ENCODE data around the gene TCERG1L. TPM values are rescaled to one million over a fixed set of nuclear protein-coding genes. Genes with fewer than 3 reads are reported as not detected.
"Not testable (repeated sequence)": the region's sequence is repeated elsewhere in the genome, so short reads cannot be mapped to it uniquely, and the experiment has no call there.

Gene TCERG1L
- total and polyA plus RNA-seq, 4 donors: not detected

DNA sequence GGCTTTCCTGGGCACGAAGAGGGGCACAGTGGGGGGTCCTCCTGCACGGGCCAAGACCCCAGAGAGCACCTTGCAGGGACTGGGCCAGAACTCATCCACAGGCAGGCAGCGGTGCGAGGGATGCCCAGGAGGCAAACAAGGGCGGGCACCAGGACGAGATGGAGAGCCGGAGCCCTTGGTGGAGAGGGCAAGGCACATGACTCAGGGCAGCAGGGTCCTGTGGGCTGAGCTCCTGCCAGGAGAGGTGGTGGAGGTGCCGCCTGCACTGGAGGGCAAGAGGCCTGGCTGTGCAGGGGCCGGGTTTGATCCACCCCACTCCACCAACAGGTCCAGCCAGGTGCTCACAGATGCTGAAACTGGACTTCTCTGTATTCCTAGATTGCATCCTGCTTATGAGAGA, 170.9 kb downstream of the TCERG1L start:
- Histone ChIP-seq H3K4me1 (ENCODE audit: control insufficient read depth in 1 of 2, insufficient read depth in 2 of 2, low read length in 2 of 2) (no peaks in the 10 kb centered on the region), H3K27me3 (ENCODE audit: control insufficient read depth in 1 of 2, insufficient read depth in 2 of 2, low read length in 1 of 2) (no peaks in the 10 kb centered on the region), H3K4me3 (ENCODE audit: low read length in 2 of 2) (no peak overlapping the region), H3K9me3 (ENCODE audit: control insufficient read depth, low read length) (no peaks in the 10 kb centered on the region), H3K27ac (ENCODE audit: low read depth in 1 of 2, low read length in 2 of 2) (no peak overlapping the region), H3K36me3 (ENCODE audit: control insufficient read depth in 1 of 2, insufficient read depth in 2 of 2, low read length in 1 of 2) (no peaks in the 10 kb centered on the region)
- intact Hi-C loops (cut with DNase I): no loop called here
- no peak for DNase-seq
- no peak for ATAC-seq (ENCODE audit: low FRiP score)
- whole genome bisulfite sequencing, 2 donors: 82% methylated on average over 9 of the region's 9 CpGs

DNA sequence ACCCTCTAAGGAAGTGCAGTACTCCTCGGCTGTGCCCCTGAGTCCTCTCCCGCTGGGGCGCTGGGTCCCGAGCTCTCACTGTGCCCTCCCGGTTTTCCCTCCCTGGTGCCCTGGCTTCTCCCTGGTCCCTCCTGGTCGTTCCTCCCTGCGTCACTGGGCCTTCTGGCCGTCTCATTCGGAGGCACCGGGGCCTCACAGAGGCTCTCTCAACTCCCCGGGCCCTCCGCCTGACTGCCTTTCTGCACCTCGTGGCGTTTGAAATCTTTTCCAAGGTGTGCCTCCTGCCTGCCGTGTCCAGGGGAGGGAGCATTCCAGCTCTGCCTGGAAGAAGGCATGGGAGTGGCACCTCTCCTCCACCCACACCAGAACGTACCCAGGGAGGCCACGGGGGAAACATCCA, 174.3 kb downstream of the TCERG1L start:
- intact Hi-C loops (cut with DNase I): no loop called here
- 72 to 73% methylated on average over 17 of the region's 17 CpGs for WGBS, 2 donors
- H3K9me3 ChIP-seq (ENCODE audit: control insufficient read depth, low read length): no peaks in the 10 kb centered on the region
- no peak for DNase-seq
- H3K4me3 ChIP-seq (ENCODE audit: low read length in 2 of 2): no peak overlapping the region
- H3K4me1 ChIP-seq (ENCODE audit: control insufficient read depth in 1 of 2, insufficient read depth in 2 of 2, low read length in 2 of 2): no peaks in the 10 kb centered on the region
- no peak for ATAC-seq (ENCODE audit: low FRiP score)
- H3K36me3 ChIP-seq (ENCODE audit: control insufficient read depth in 1 of 2, insufficient read depth in 2 of 2, low read length in 1 of 2): no peaks in the 10 kb centered on the region
- H3K27me3 ChIP-seq (ENCODE audit: control insufficient read depth in 1 of 2, insufficient read depth in 2 of 2, low read length in 1 of 2): no peaks in the 10 kb centered on the region
- H3K27ac ChIP-seq (ENCODE audit: low read depth in 1 of 2, low read length in 2 of 2): no peak overlapping the region

DNA sequence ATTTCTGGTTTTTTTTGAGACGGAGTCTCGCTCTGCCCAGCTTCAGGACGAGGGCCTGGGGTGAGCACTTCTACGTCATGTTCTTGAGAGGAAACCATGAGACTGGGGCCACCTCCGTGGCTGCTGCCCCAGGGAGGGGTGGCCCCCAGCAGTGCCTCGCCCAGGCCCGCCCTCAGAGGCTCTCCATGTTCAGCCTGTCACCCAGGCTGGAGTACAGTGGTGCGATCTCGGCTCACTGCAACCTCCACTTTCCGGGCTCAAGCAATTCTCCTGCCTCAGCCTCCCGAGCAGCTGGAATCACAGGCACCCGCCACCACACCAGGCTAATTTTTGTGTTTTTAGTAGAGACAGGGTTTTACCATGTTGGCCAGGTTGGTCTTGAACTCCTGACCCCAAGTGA, 175.2 kb downstream of the TCERG1L start:
- H3K27me3 ChIP-seq (ENCODE audit: control insufficient read depth in 1 of 2, insufficient read depth in 2 of 2, low read length in 1 of 2); H3K27ac ChIP-seq (ENCODE audit: low read depth in 1 of 2, low read length in 2 of 2); ATAC-seq (ENCODE audit: low FRiP score); H3K4me1 ChIP-seq (ENCODE audit: control insufficient read depth in 1 of 2, insufficient read depth in 2 of 2, low read length in 2 of 2); H3K36me3 ChIP-seq (ENCODE audit: control insufficient read depth in 1 of 2, insufficient read depth in 2 of 2, low read length in 1 of 2); H3K9me3 ChIP-seq (ENCODE audit: control insufficient read depth, low read length); intact Hi-C loops (cut with DNase I); H3K4me3 ChIP-seq (ENCODE audit: low read length in 2 of 2); DNase-seq: not testable (repeated sequence)
- WGBS, 2 donors: 90% methylated on average over 12 of the region's 12 CpGs

GRCh38 chr10:131135716-131136115, 175.8 kb downstream of the TCERG1L start:
- intact Hi-C loops (cut with DNase I): no loop called here
- 86 to 93% methylated on average over 12 of the region's 12 CpGs for WGBS, 2 donors
- H3K4me3 ChIP-seq (ENCODE audit: low read length in 2 of 2): no peak overlapping the region
- no peak for DNase-seq
- ATAC-seq (ENCODE audit: low FRiP score): no peak
- no peaks in the 10 kb centered on the region for H3K36me3 ChIP-seq (ENCODE audit: control insufficient read depth in 1 of 2, insufficient read depth in 2 of 2, low read length in 1 of 2)
- no peaks in the 10 kb centered on the region for H3K9me3 ChIP-seq (ENCODE audit: control insufficient read depth, low read length)
- H3K4me1 ChIP-seq (ENCODE audit: control insufficient read depth in 1 of 2, insufficient read depth in 2 of 2, low read length in 2 of 2): no peaks in the 10 kb centered on the region
- no peaks in the 10 kb centered on the region for H3K27me3 ChIP-seq (ENCODE audit: control insufficient read depth in 1 of 2, insufficient read depth in 2 of 2, low read length in 1 of 2)
- H3K27ac ChIP-seq (ENCODE audit: low read depth in 1 of 2, low read length in 2 of 2): no peak overlapping the region

GRCh38 chr10:131134651-131135050, 176.9 kb downstream of the TCERG1L start:
- H3K36me3 ChIP-seq (ENCODE audit: control insufficient read depth in 1 of 2, insufficient read depth in 2 of 2, low read length in 1 of 2): no peaks in the 10 kb centered on the region
- 76 to 83% methylated on average over 7 of the region's 7 CpGs for WGBS, 2 donors
- DNase-seq: no peak

GRCh38 chr10:131134001-131134576, 177.4 kb downstream of the TCERG1L start:
- no peak for DNase-seq
- ATAC-seq (ENCODE audit: low FRiP score): no peak
- Histone ChIP-seq H3K36me3 (ENCODE audit: control insufficient read depth in 1 of 2, insufficient read depth in 2 of 2, low read length in 1 of 2) (no peaks in the 10 kb centered on the region), H3K27ac (ENCODE audit: low read depth in 1 of 2, low read length in 2 of 2) (no peak overlapping the region), H3K9me3 (ENCODE audit: control insufficient read depth, low read length) (no peaks in the 10 kb centered on the region), H3K4me3 (ENCODE audit: low read length in 2 of 2) (no peak overlapping the region), H3K4me1 (ENCODE audit: control insufficient read depth in 1 of 2, insufficient read depth in 2 of 2, low read length in 2 of 2) (no peaks in the 10 kb centered on the region), H3K27me3 (ENCODE audit: control insufficient read depth in 1 of 2, insufficient read depth in 2 of 2, low read length in 1 of 2) (no peaks in the 10 kb centered on the region)
- WGBS, 2 donors: 83 to 92% methylated on average over 7 of the region's 7 CpGs
- intact Hi-C loops (cut with DNase I): no loop called here

More at GRCh38 chr10:131134651-131135050, 176.9 kb downstream of the TCERG1L start:
- no peak overlapping the region for H3K27ac ChIP-seq (ENCODE audit: low read depth in 1 of 2, low read length in 2 of 2)
- intact Hi-C loops (cut with DNase I): no loop called here
- no peaks in the 10 kb centered on the region for H3K9me3 ChIP-seq (ENCODE audit: control insufficient read depth, low read length)
- ATAC-seq (ENCODE audit: low FRiP score): no peak
- no peaks in the 10 kb centered on the region for H3K4me1 ChIP-seq (ENCODE audit: control insufficient read depth in 1 of 2, insufficient read depth in 2 of 2, low read length in 2 of 2)
- no peak overlapping the region for H3K4me3 ChIP-seq (ENCODE audit: low read length in 2 of 2)
- H3K27me3 ChIP-seq (ENCODE audit: control insufficient read depth in 1 of 2, insufficient read depth in 2 of 2, low read length in 1 of 2): no peaks in the 10 kb centered on the region

DNA sequence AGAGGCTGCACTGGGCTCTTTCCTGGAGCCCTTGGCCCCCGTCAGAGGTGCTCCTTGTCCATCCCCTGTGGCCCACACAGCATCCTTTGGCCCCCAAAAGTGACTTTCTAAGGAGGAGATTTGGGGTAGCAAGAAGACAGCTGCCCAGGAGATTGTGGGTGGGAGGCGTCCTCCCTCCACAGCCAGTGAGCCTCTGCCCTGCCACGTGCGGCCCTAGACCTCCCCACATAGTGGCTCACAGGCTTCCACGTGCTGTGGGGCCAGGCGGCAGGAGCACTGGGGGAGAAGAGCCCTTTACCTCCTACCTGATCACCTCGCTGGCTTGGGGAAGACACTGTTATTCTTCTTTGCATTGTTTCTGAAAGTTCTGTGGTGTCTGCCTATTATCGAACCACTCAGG, 178.8 kb downstream of the TCERG1L start:
- no peaks in the 10 kb centered on the region for H3K27me3 ChIP-seq (ENCODE audit: control insufficient read depth in 1 of 2, insufficient read depth in 2 of 2, low read length in 1 of 2)
- no peaks in the 10 kb centered on the region for H3K36me3 ChIP-seq (ENCODE audit: control insufficient read depth in 1 of 2, insufficient read depth in 2 of 2, low read length in 1 of 2)
- no peaks in the 10 kb centered on the region for H3K9me3 ChIP-seq (ENCODE audit: control insufficient read depth, low read length)
- no peak overlapping the region for H3K4me3 ChIP-seq (ENCODE audit: low read length in 2 of 2)
- ATAC-seq (ENCODE audit: low FRiP score) (no peak), DNase-seq (no peak)
- H3K4me1 ChIP-seq (ENCODE audit: control insufficient read depth in 1 of 2, insufficient read depth in 2 of 2, low read length in 2 of 2): no peaks in the 10 kb centered on the region
- H3K27ac ChIP-seq (ENCODE audit: low read depth in 1 of 2, low read length in 2 of 2): no peak overlapping the region
- intact Hi-C loops (cut with DNase I): no loop called here
- 77 to 81% methylated on average over 8 of the region's 8 CpGs for WGBS, 2 donors

- H3K4me3 ChIP-seq (ENCODE audit: low read length in 2 of 2): no peak overlapping the region
- no peaks in the 10 kb centered on the region for H3K4me1 ChIP-seq (ENCODE audit: control insufficient read depth in 1 of 2, insufficient read depth in 2 of 2, low read length in 2 of 2)
- intact Hi-C loops (cut with DNase I): no loop called here
- ATAC-seq (ENCODE audit: low FRiP score) (no peak), DNase-seq (no peak)
- WGBS, 2 donors: 40 to 42% methylated on average over 25 of the region's 25 CpGs
- H3K36me3 ChIP-seq (ENCODE audit: control insufficient read depth in 1 of 2, insufficient read depth in 2 of 2, low read length in 1 of 2): no peaks in the 10 kb centered on the region
- no peaks in the 10 kb centered on the region for H3K9me3 ChIP-seq (ENCODE audit: control insufficient read depth, low read length)
- no peak overlapping the region for H3K27ac ChIP-seq (ENCODE audit: low read depth in 1 of 2, low read length in 2 of 2)
- no peaks in the 10 kb centered on the region for H3K27me3 ChIP-seq (ENCODE audit: control insufficient read depth in 1 of 2, insufficient read depth in 2 of 2, low read length in 1 of 2)
These were observed 179.6 kb downstream of the TCERG1L start for GRCh38 chr10:131131726-131132591.

DNA sequence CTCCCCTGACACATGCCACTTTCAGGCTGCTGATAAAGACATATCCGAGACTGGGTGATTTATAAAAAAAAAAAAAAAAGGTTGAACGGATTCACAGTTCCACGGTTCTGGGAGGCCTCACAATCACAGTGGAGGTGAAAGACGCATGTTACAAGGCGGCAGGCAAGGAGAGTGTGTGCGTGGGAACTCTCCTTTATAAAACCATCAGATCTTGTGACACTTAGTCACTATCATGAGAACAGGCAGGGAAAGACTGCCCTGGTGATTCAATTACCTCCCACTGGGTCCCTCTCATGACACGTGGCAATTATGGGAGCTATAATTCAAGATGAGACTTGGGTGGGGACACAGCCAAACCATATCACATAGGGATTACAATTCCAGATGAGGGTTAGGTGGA, 181.5 kb downstream of the TCERG1L start:
- no peaks in the 10 kb centered on the region for H3K4me1 ChIP-seq (ENCODE audit: control insufficient read depth in 1 of 2, insufficient read depth in 2 of 2, low read length in 2 of 2)
- intact Hi-C loops (cut with DNase I): no loop called here
- H3K36me3 ChIP-seq (ENCODE audit: control insufficient read depth in 1 of 2, insufficient read depth in 2 of 2, low read length in 1 of 2): no peaks in the 10 kb centered on the region
- DNase-seq: no peak
- no peak overlapping the region for H3K4me3 ChIP-seq (ENCODE audit: low read length in 2 of 2)
- H3K27ac ChIP-seq (ENCODE audit: low read depth in 1 of 2, low read length in 2 of 2): no peak overlapping the region
- WGBS, 2 donors: 78 to 84% methylated on average over 7 of the region's 7 CpGs
- H3K9me3 ChIP-seq (ENCODE audit: control insufficient read depth, low read length): no peaks in the 10 kb centered on the region
- no peaks in the 10 kb centered on the region for H3K27me3 ChIP-seq (ENCODE audit: control insufficient read depth in 1 of 2, insufficient read depth in 2 of 2, low read length in 1 of 2)
- ATAC-seq (ENCODE audit: low FRiP score): no peak
